ENCODE data around the gene VILL.

DNA sequence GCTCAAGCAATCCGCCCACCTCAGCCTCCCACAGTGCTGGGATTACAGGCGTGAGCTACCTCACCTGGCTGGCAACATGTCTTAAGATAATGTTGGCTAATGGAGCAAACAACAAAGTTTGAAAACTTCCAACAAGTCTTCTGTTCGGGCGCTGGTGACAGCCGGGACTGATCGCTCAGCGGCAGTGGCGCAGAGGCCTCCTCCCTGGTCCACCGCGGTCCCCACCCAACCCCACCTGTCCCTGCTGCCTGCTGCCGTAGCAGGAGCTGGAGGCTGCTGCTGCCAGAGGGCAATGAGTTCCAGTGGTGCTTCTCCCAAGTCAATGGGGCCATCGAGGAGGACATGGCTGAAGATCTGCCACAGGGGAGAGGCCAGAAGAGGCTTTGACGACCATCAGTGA is 60.5 kb downstream of the VILL start:
- TF ChIP-seq GABPA (IDR thresholded peaks at IDR 0.05; ENCODE audit: low read depth), result no peak
- no peak for TF ChIP-seq KDM1A (IDR thresholded peaks at IDR 0.05; ENCODE audit: borderline replicate concordance)
- TF ChIP-seq, protein P1, sequence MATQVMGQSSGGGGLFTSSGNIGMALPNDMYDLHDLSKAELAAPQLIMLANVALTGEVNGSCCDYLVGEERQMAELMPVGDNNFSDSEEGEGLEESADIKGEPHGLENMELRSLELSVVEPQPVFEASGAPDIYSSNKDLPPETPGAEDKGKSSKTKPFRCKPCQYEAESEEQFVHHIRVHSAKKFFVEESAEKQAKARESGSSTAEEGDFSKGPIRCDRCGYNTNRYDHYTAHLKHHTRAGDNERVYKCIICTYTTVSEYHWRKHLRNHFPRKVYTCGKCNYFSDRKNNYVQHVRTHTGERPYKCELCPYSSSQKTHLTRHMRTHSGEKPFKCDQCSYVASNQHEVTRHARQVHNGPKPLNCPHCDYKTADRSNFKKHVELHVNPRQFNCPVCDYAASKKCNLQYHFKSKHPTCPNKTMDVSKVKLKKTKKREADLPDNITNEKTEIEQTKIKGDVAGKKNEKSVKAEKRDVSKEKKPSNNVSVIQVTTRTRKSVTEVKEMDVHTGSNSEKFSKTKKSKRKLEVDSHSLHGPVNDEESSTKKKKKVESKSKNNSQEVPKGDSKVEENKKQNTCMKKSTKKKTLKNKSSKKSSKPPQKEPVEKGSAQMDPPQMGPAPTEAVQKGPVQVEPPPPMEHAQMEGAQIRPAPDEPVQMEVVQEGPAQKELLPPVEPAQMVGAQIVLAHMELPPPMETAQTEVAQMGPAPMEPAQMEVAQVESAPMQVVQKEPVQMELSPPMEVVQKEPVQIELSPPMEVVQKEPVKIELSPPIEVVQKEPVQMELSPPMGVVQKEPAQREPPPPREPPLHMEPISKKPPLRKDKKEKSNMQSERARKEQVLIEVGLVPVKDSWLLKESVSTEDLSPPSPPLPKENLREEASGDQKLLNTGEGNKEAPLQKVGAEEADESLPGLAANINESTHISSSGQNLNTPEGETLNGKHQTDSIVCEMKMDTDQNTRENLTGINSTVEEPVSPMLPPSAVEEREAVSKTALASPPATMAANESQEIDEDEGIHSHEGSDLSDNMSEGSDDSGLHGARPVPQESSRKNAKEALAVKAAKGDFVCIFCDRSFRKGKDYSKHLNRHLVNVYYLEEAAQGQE (IDR thresholded peaks at IDR 0.05; ENCODE audit: low read depth, low read length), result no peak
- TF ChIP-seq RAD21 (IDR thresholded peaks at IDR 0.05; ENCODE audit: insufficient read depth, low read depth, low read length), result no peak
- TF ChIP-seq, protein P2, sequence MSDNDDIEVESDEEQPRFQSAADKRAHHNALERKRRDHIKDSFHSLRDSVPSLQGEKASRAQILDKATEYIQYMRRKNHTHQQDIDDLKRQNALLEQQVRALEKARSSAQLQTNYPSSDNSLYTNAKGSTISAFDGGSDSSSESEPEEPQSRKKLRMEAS (IDR thresholded peaks at IDR 0.05; ENCODE audit: low read depth, low read length), result no peak
- TF ChIP-seq EP300 (IDR thresholded peaks at IDR 0.05; ENCODE audit: borderline replicate concordance in 1 of 2, control insufficient read depth in 1 of 2, low read depth in 2 of 2, low read length in 2 of 2), result no peak
- TF ChIP-seq, protein P3, sequence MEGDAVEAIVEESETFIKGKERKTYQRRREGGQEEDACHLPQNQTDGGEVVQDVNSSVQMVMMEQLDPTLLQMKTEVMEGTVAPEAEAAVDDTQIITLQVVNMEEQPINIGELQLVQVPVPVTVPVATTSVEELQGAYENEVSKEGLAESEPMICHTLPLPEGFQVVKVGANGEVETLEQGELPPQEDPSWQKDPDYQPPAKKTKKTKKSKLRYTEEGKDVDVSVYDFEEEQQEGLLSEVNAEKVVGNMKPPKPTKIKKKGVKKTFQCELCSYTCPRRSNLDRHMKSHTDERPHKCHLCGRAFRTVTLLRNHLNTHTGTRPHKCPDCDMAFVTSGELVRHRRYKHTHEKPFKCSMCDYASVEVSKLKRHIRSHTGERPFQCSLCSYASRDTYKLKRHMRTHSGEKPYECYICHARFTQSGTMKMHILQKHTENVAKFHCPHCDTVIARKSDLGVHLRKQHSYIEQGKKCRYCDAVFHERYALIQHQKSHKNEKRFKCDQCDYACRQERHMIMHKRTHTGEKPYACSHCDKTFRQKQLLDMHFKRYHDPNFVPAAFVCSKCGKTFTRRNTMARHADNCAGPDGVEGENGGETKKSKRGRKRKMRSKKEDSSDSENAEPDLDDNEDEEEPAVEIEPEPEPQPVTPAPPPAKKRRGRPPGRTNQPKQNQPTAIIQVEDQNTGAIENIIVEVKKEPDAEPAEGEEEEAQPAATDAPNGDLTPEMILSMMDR (IDR thresholded peaks at IDR 0.05 in 2 of 3, conservative IDR thresholded peaks at IDR 0.05 in 1 of 3; ENCODE audit: control insufficient read depth in 2 of 3, extremely low read depth in 1 of 3, insufficient read depth in 1 of 3, low read depth in 3 of 3, low read length in 3 of 3), result no peak
